ENCODE data around the gene OARD1. TPM values are rescaled to one million over a fixed set of nuclear protein-coding genes. Genes with fewer than 3 reads are reported as not detected.

Gene OARD1
- total RNA-seq, 3 donors from 2014 or later, result 17.0 to 26.2 (median 22.3) TPM

- peak overlapping the region; percentile 99 for H3K27ac ChIP-seq
- no peaks in the 10 kb centered on the region for H3K9me3 ChIP-seq
- DNase-seq (ENCODE audit: low spot score in 2 of 2), result no peak
- no peaks in the 10 kb centered on the region for H3K27me3 ChIP-seq
- intact Hi-C loops (cut with DNase I; ENCODE audit: low total_unique reads), result loop anchor here (5.0 kb wide), 1 partner anchor 1182 kb away; no protein-coding TSS in a partner anchor
- no peak for TF ChIP-seq POLR2A (IDR thresholded peaks at IDR 0.05)
- TF ChIP-seq CTCF (IDR thresholded peaks at IDR 0.05), result no peak
- no peak for TF ChIP-seq POLR2AphosphoS5 (IDR thresholded peaks at IDR 0.05)
- peak overlapping the region; percentile 78 to 99 (median 90) for H3K4me3 ChIP-seq
- peaks cover 0 to 8% of the 10 kb centered on the region in 2 donors for H3K4me1 ChIP-seq
- no peaks in the 10 kb centered on the region for H3K36me3 ChIP-seq
Measured at GRCh38 chr6:41074692-41075436, 2.7 kb upstream of the OARD1 start.

- intact Hi-C loops (cut with DNase I; ENCODE audit: low total_unique reads), result loop anchor here (5.0 kb wide), 1 partner anchor 1183 kb away; no protein-coding TSS in a partner anchor
- H3K27me3 ChIP-seq, result no peaks in the 10 kb centered on the region
- no peak for TF ChIP-seq POLR2AphosphoS5 (IDR thresholded peaks at IDR 0.05)
- no peak for TF ChIP-seq POLR2A (IDR thresholded peaks at IDR 0.05)
- no peak for TF ChIP-seq CTCF (IDR thresholded peaks at IDR 0.05)
- H3K9me3 ChIP-seq, result no peaks in the 10 kb centered on the region
- peak overlapping the region; percentile 99 for H3K27ac ChIP-seq
- H3K4me1 ChIP-seq, result peaks cover 0 to 8% of the 10 kb centered on the region in 2 donors
- H3K36me3 ChIP-seq, result no peaks in the 10 kb centered on the region
- peak overlapping the region; percentile 78 to 99 (median 90) for H3K4me3 ChIP-seq
- no peak for DNase-seq (ENCODE audit: low spot score in 2 of 2)
Measured at GRCh38 chr6:41073968-41074691, 2.0 kb upstream of the OARD1 start.

- peak overlapping the region; percentile 99 for H3K27ac ChIP-seq
- no peaks in the 10 kb centered on the region for H3K27me3 ChIP-seq
- H3K9me3 ChIP-seq, result no peaks in the 10 kb centered on the region
- H3K4me1 ChIP-seq, result peaks cover 0 to 8% of the 10 kb centered on the region in 2 donors
- H3K36me3 ChIP-seq, result no peaks in the 10 kb centered on the region
- H3K4me3 ChIP-seq, result peak overlapping the region; percentile 78 to 99 (median 90)
- TF ChIP-seq CTCF (IDR thresholded peaks at IDR 0.05) (peak in 1 of 3 donors; percentile 35), POLR2AphosphoS5 (IDR thresholded peaks at IDR 0.05) (peak in 2 of 3 donors; percentile 74 to 76), POLR2A (IDR thresholded peaks at IDR 0.05) (no peak)
- intact Hi-C loops (cut with DNase I; ENCODE audit: low total_unique reads), result loop anchor here (5.0 kb wide), 1 partner anchor 1184 kb away; no protein-coding TSS in a partner anchor
- peak; percentile 87 to 88 for DNase-seq (ENCODE audit: low spot score in 2 of 2)
Measured at GRCh38 chr6:41073203-41073967, 1.2 kb upstream of the OARD1 start.

- no peaks in the 10 kb centered on the region for H3K9me3 ChIP-seq
- intact Hi-C loops (cut with DNase I; ENCODE audit: low total_unique reads), result loop anchor here (5.0 kb wide), 1 partner anchor 1184 kb away; no protein-coding TSS in a partner anchor
- H3K4me1 ChIP-seq, result peaks cover 0 to 8% of the 10 kb centered on the region in 2 donors
- peak within 1 kb of the TSS; percentile 99 for H3K27ac ChIP-seq
- TF ChIP-seq POLR2A (IDR thresholded peaks at IDR 0.05) (peak; percentile 26), POLR2AphosphoS5 (IDR thresholded peaks at IDR 0.05) (peak in 2 of 3 donors; percentile 3 to 30), CTCF (IDR thresholded peaks at IDR 0.05) (no peak)
- peak in 1 of 2 donors; percentile 99 for DNase-seq (ENCODE audit: low spot score in 2 of 2)
- H3K4me3 ChIP-seq, result peak within 1 kb of the TSS; percentile 78 to 99 (median 90)
- H3K36me3 ChIP-seq, result no peaks in the 10 kb centered on the region
- H3K27me3 ChIP-seq, result no peaks in the 10 kb centered on the region
Measured at GRCh38 chr6:41072836-41073202, 663 bp upstream of the OARD1 start, which contains the start of gene NFYA. NFYA (plus strand) TSS chr6:41072974; CDS start chr6:41079090, 6,116 bp downstream.

Data from breast epithelium (tissue), 4 donors.